ENCODE data around the gene MTARC1. TPM values are rescaled to one million over a fixed set of nuclear protein-coding genes. Genes with fewer than 3 reads are reported as not detected.
A peak's percentile ranks its signal among the peaks of the same experiment; 100 is the strongest.

Gene MTARC1
- total RNA-seq, 2 donors from 2014 or later: 53.1 to 75.4 TPM

- Mint-ChIP-seq H3K27me3 (ENCODE audit: insufficient read depth) (peaks cover 37% of the 10 kb centered on the region), H3K27ac (no peak overlapping the region), H3K4me1 (peaks cover 19% of the 10 kb centered on the region), H3K36me3 (ENCODE audit: low read depth) (no peaks in the 10 kb centered on the region), H3K4me3 (no peak overlapping the region), H3K9me3 (no peaks in the 10 kb centered on the region)
- Histone ChIP-seq H3K36me3 (ENCODE audit: control insufficient read depth, insufficient read depth, low read length) (no peaks in the 10 kb centered on the region), H3K27ac (ENCODE audit: low read depth, low read length) (no peak overlapping the region), H3K4me3 (ENCODE audit: low read length) (no peak overlapping the region), H3K9ac (ENCODE audit: extremely low read depth, low read length, poor library complexity, severe bottlenecking) (no peak overlapping the region), H3K9me3 (ENCODE audit: control insufficient read depth, low read length) (no peaks in the 10 kb centered on the region), H3K27me3 (ENCODE audit: control insufficient read depth, insufficient read depth, low read length, poor library complexity, severe bottlenecking) (no peaks in the 10 kb centered on the region), H3K4me1 (ENCODE audit: control insufficient read depth, insufficient read depth, low read length) (peaks cover 2% of the 10 kb centered on the region)
- no peak for DNase-seq
- WGBS, 2 experiments (ENCODE audit: insufficient coverage in 1 of 2, insufficient read length in 1 of 2): 83% methylated on average over 1 to 3 of the region's 3 CpGs
- TF ChIP-seq CTCF (conservative IDR thresholded peaks at IDR 0.05): no peak
Observed at GRCh38 chr1:220742520-220742919, 44.2 kb upstream of the MTARC1 start.

GRCh38 chr1:220746851-220747250 lies 39.9 kb upstream of the MTARC1 start:
- no peaks in the 10 kb centered on the region for H3K36me3 Mint-ChIP-seq (ENCODE audit: low read depth)
- peaks cover 46% of the 10 kb centered on the region for H3K27me3 Mint-ChIP-seq (ENCODE audit: insufficient read depth)
- no peak for TF ChIP-seq CTCF (conservative IDR thresholded peaks at IDR 0.05)
- no peak overlapping the region for H3K27ac ChIP-seq (ENCODE audit: low read depth, low read length)
- peaks cover 9% of the 10 kb centered on the region for H3K4me1 ChIP-seq (ENCODE audit: control insufficient read depth, insufficient read depth, low read length)
- 92 to 100% methylated on average over 1 to 3 of the region's 3 CpGs for WGBS, 2 experiments (ENCODE audit: insufficient coverage in 1 of 2, insufficient read length in 1 of 2)
- H3K27ac Mint-ChIP-seq: no peak overlapping the region
- DNase-seq: no peak
- H3K9me3 Mint-ChIP-seq: no peaks in the 10 kb centered on the region
- H3K9ac ChIP-seq (ENCODE audit: extremely low read depth, low read length, poor library complexity, severe bottlenecking): no peak overlapping the region
- peaks cover 38% of the 10 kb centered on the region for H3K4me1 Mint-ChIP-seq
- H3K4me3 ChIP-seq (ENCODE audit: low read length): no peak overlapping the region
- no peaks in the 10 kb centered on the region for H3K36me3 ChIP-seq (ENCODE audit: control insufficient read depth, insufficient read depth, low read length)
- no peaks in the 10 kb centered on the region for H3K9me3 ChIP-seq (ENCODE audit: control insufficient read depth, low read length)
- peaks cover 9% of the 10 kb centered on the region for H3K27me3 ChIP-seq (ENCODE audit: control insufficient read depth, insufficient read depth, low read length, poor library complexity, severe bottlenecking)
- H3K4me3 Mint-ChIP-seq: peak overlapping the region; percentile 75

GRCh38 chr1:220747437-220748088 lies 39.1 kb upstream of the MTARC1 start:
- WGBS, 2 experiments (ENCODE audit: insufficient coverage in 1 of 2, insufficient read length in 1 of 2): 14 to 20% methylated on average over 13 to 18 of the region's 18 CpGs
- Mint-ChIP-seq H3K4me3 (peak overlapping the region; percentile 75), H3K27me3 (ENCODE audit: insufficient read depth) (peaks cover 46% of the 10 kb centered on the region), H3K9me3 (no peaks in the 10 kb centered on the region), H3K36me3 (ENCODE audit: low read depth) (no peaks in the 10 kb centered on the region), H3K4me1 (peaks cover 38% of the 10 kb centered on the region), H3K27ac (peak overlapping the region; percentile 86)
- Histone ChIP-seq H3K36me3 (ENCODE audit: control insufficient read depth, insufficient read depth, low read length) (no peaks in the 10 kb centered on the region), H3K4me1 (ENCODE audit: control insufficient read depth, insufficient read depth, low read length) (peaks cover 9% of the 10 kb centered on the region), H3K9me3 (ENCODE audit: control insufficient read depth, low read length) (no peaks in the 10 kb centered on the region), H3K9ac (ENCODE audit: extremely low read depth, low read length, poor library complexity, severe bottlenecking) (no peak overlapping the region), H3K27ac (ENCODE audit: low read depth, low read length) (no peak overlapping the region), H3K4me3 (ENCODE audit: low read length) (peak overlapping the region; percentile 84), H3K27me3 (ENCODE audit: control insufficient read depth, insufficient read depth, low read length, poor library complexity, severe bottlenecking) (peaks cover 9% of the 10 kb centered on the region)
- no peak for DNase-seq
- TF ChIP-seq CTCF (conservative IDR thresholded peaks at IDR 0.05): no peak
